ENCODE data around the gene CEP83. TPM values are rescaled to one million over a fixed set of nuclear protein-coding genes. Genes with fewer than 3 reads are reported as not detected.
"Not testable (repeated sequence)": the region's sequence is repeated elsewhere in the genome, so short reads cannot be mapped to it uniquely, and the experiment has no call there.

Gene CEP83
- total RNA-seq, 1 experiment from 2014 or later = 102 TPM

DNA sequence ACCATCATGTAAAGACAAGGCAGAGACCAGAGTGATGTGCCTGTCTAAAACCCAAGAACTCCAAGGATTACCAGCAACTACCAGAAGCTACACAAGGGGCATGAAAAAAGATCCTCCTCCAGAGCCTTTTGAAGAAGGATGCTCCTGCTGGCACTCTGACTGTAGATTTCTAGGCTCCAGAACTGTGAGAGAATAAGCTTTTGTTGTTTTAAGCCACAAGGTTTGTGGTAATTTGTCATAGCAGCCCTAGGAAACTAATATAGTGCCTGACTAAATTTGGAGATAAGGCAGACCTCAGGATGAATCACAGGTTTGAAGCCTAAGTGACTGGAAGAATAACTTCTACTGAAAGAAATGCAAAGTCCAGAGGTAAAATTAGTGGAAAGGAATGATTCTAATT is 132.9 kb downstream of the CEP83 start:
- H3K9ac ChIP-seq (ENCODE audit: low read length) = no peak overlapping the region
- no peaks in the 10 kb centered on the region for H3K9me2 ChIP-seq (replicated peaks; ENCODE audit: insufficient read depth, low read length)
- H2AFZ ChIP-seq (ENCODE audit: low read length) = no peak overlapping the region
- H3K36me3 ChIP-seq (ENCODE audit: insufficient read depth, low read length) = peaks cover 71% of the 10 kb centered on the region
- H3K4me2 ChIP-seq (ENCODE audit: low read depth, low read length, poor library complexity, severe bottlenecking) = no peak overlapping the region
- H3K9me3 ChIP-seq (ENCODE audit: low read length) = no peaks in the 10 kb centered on the region; the same call in 1 of the 2 replicates
- H3K27me3 ChIP-seq (ENCODE audit: low read length) = no peaks in the 10 kb centered on the region
- no peak overlapping the region for H3K27ac ChIP-seq (ENCODE audit: low read length)
- no peaks in the 10 kb centered on the region for H3K79me2 ChIP-seq (ENCODE audit: low read length)
- no peak for DNase-seq
- H4K20me1 ChIP-seq (ENCODE audit: insufficient read depth, low read depth, low read length) = no peaks in the 10 kb centered on the region
- no peaks in the 10 kb centered on the region for H3K4me1 ChIP-seq (ENCODE audit: low read length)
- no peak overlapping the region for H3K4me3 ChIP-seq (ENCODE audit: low read length)

DNA sequence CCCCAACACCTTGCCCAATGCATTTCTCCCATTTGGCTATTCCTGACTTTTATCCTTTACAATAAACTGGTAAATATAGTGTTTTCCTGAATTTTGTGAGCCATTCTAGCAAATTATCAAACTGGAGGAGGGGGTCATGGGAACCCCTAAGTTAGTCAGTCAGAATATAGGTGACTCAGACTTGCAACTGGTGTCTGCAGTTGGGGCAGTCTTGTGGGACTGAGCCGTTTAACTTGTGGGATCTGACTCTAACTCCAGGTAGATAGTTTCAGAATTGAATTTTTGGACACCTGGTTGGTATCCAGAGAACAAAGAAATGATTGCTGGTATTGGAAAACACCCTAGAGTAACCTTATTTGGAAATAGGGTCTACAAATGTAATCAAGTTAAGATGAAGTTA is 133.4 kb downstream of the CEP83 start:
- H3K4me3 ChIP-seq (ENCODE audit: low read length) = no peak overlapping the region
- no peak overlapping the region for H3K27ac ChIP-seq (ENCODE audit: low read length)

GRCh38 chr12:94322346-94322745 is 137.3 kb downstream of the CEP83 start:
- Histone ChIP-seq H3K27me3 (ENCODE audit: low read length) (no peaks in the 10 kb centered on the region), H3K36me3 (ENCODE audit: insufficient read depth, low read length) (peaks cover 65% of the 10 kb centered on the region)

More for the DNA sequence above, 133.4 kb downstream of the CEP83 start:
- Histone ChIP-seq H3K9ac (ENCODE audit: low read length) (no peak overlapping the region), H2AFZ (ENCODE audit: low read length) (no peak overlapping the region), H3K79me2 (ENCODE audit: low read length) (no peaks in the 10 kb centered on the region), H3K27me3 (ENCODE audit: low read length) (no peaks in the 10 kb centered on the region), H3K9me3 (ENCODE audit: low read length) (peaks cover under 1% of the 10 kb centered on the region; the same call in 1 of the 2 replicates), H3K4me2 (ENCODE audit: low read depth, low read length, poor library complexity, severe bottlenecking) (no peak overlapping the region), H3K36me3 (ENCODE audit: insufficient read depth, low read length) (peaks cover 73% of the 10 kb centered on the region), H3K4me1 (ENCODE audit: low read length) (no peaks in the 10 kb centered on the region), H4K20me1 (ENCODE audit: insufficient read depth, low read depth, low read length) (no peaks in the 10 kb centered on the region), H3K9me2 (replicated peaks; ENCODE audit: insufficient read depth, low read length) (no peaks in the 10 kb centered on the region)
- DNase-seq = no peak

DNA sequence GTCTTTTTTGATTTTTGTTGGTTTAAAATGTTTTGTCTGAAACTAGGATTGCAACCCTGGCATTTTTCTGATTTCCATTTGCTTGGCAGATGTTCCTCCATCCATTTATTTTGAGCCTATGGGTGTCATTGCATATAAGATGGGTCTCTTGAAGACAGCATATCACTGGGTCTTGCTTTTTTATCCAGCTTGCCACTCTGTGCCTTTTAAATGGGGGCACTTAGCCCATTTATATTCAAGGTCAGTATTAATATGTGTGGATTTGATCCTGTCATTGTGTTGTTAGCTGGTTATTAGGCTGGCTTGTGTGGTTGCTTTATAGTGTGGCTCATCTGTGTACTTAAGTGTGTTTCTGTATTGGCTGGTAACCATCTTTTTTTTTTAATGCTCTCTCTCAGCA is 139.6 kb downstream of the CEP83 start:
- Histone ChIP-seq H3K9me3 (ENCODE audit: low read length) (peaks cover 11% of the 10 kb centered on the region; the same call in 1 of the 2 replicates), H3K4me1 (ENCODE audit: low read length) (no peaks in the 10 kb centered on the region), H3K4me2 (ENCODE audit: low read depth, low read length, poor library complexity, severe bottlenecking) (no peak overlapping the region), H3K79me2 (ENCODE audit: low read length) (no peaks in the 10 kb centered on the region), H3K4me3 (ENCODE audit: low read length) (no peak overlapping the region), H3K9ac (ENCODE audit: low read length) (no peak overlapping the region), H3K9me2 (replicated peaks; ENCODE audit: insufficient read depth, low read length) (no peaks in the 10 kb centered on the region), H2AFZ (ENCODE audit: low read length) (no peak overlapping the region), H3K27me3 (ENCODE audit: low read length) (no peaks in the 10 kb centered on the region), H3K36me3 (ENCODE audit: insufficient read depth, low read length) (peaks cover 44% of the 10 kb centered on the region), H4K20me1 (ENCODE audit: insufficient read depth, low read depth, low read length) (no peaks in the 10 kb centered on the region), H3K27ac (ENCODE audit: low read length) (no peak overlapping the region)
- no peak for DNase-seq

More at GRCh38 chr12:94322346-94322745, 137.3 kb downstream of the CEP83 start:
- Histone ChIP-seq H2AFZ (ENCODE audit: low read length) (no peak overlapping the region), H3K9me2 (replicated peaks; ENCODE audit: insufficient read depth, low read length) (no peaks in the 10 kb centered on the region), H3K4me3 (ENCODE audit: low read length) (no peak overlapping the region), H3K27ac (ENCODE audit: low read length) (no peak overlapping the region), H3K4me1 (ENCODE audit: low read length) (no peaks in the 10 kb centered on the region), H3K9ac (ENCODE audit: low read length) (no peak overlapping the region), H3K79me2 (ENCODE audit: low read length) (no peaks in the 10 kb centered on the region), H4K20me1 (ENCODE audit: insufficient read depth, low read depth, low read length) (no peaks in the 10 kb centered on the region), H3K9me3 (ENCODE audit: low read length) (peaks cover 11% of the 10 kb centered on the region; the same call in 1 of the 2 replicates), H3K4me2 (ENCODE audit: low read depth, low read length, poor library complexity, severe bottlenecking) (no peak overlapping the region)
- DNase-seq = no peak

GRCh38 chr12:94318181-94318580 is 141.5 kb downstream of the CEP83 start:
- no peak overlapping the region for H3K27ac ChIP-seq (ENCODE audit: low read length)
- DNase-seq = no peak
- no peak overlapping the region for H3K4me3 ChIP-seq (ENCODE audit: low read length)
- no peak overlapping the region for H2AFZ ChIP-seq (ENCODE audit: low read length)
- no peaks in the 10 kb centered on the region for H4K20me1 ChIP-seq (ENCODE audit: insufficient read depth, low read depth, low read length)
- H3K36me3 ChIP-seq (ENCODE audit: insufficient read depth, low read length) = peaks cover 29% of the 10 kb centered on the region
- H3K4me1 ChIP-seq (ENCODE audit: low read length) = no peaks in the 10 kb centered on the region
- no peak overlapping the region for H3K4me2 ChIP-seq (ENCODE audit: low read depth, low read length, poor library complexity, severe bottlenecking)
- H3K9me2 ChIP-seq (replicated peaks; ENCODE audit: insufficient read depth, low read length) = no peaks in the 10 kb centered on the region
- no peaks in the 10 kb centered on the region for H3K79me2 ChIP-seq (ENCODE audit: low read length)
- H3K9me3 ChIP-seq (ENCODE audit: low read length) = peaks cover 11% of the 10 kb centered on the region; the same call in 1 of the 2 replicates
- H3K9ac ChIP-seq (ENCODE audit: low read length) = no peak overlapping the region
- no peaks in the 10 kb centered on the region for H3K27me3 ChIP-seq (ENCODE audit: low read length)

GRCh38 chr12:94316600-94316999 is 143.1 kb downstream of the CEP83 start:
- not testable (repeated sequence) for H3K4me2 ChIP-seq (ENCODE audit: low read depth, low read length, poor library complexity, severe bottlenecking); DNase-seq; H3K27me3 ChIP-seq (ENCODE audit: low read length); H3K79me2 ChIP-seq (ENCODE audit: low read length); H3K27ac ChIP-seq (ENCODE audit: low read length); H3K9me2 ChIP-seq (replicated peaks; ENCODE audit: insufficient read depth, low read length); H3K4me1 ChIP-seq (ENCODE audit: low read length); H4K20me1 ChIP-seq (ENCODE audit: insufficient read depth, low read depth, low read length); H3K4me3 ChIP-seq (ENCODE audit: low read length); H2AFZ ChIP-seq (ENCODE audit: low read length); H3K9ac ChIP-seq (ENCODE audit: low read length)
- Histone ChIP-seq H3K36me3 (ENCODE audit: insufficient read depth, low read length) (peaks cover 24% of the 10 kb centered on the region), H3K9me3 (ENCODE audit: low read length) (peaks cover 11% of the 10 kb centered on the region; the same call in 1 of the 2 replicates)

- H2AFZ ChIP-seq (ENCODE audit: low read length) = no peak overlapping the region
- no peaks in the 10 kb centered on the region for H3K27me3 ChIP-seq (ENCODE audit: low read length)
- H3K79me2 ChIP-seq (ENCODE audit: low read length) = no peaks in the 10 kb centered on the region
- H3K9me3 ChIP-seq (ENCODE audit: low read length) = no peaks in the 10 kb centered on the region
- no peak overlapping the region for H3K4me3 ChIP-seq (ENCODE audit: low read length)
- H3K36me3 ChIP-seq (ENCODE audit: insufficient read depth, low read length) = peaks cover 48% of the 10 kb centered on the region; the same call in 1 of the 2 replicates
- no peaks in the 10 kb centered on the region for H3K4me1 ChIP-seq (ENCODE audit: low read length)
- no peak overlapping the region for H3K9ac ChIP-seq (ENCODE audit: low read length)
- no peaks in the 10 kb centered on the region for H4K20me1 ChIP-seq (ENCODE audit: insufficient read depth, low read depth, low read length)
- H3K27ac ChIP-seq (ENCODE audit: low read length) = no peak overlapping the region
- no peak overlapping the region for H3K4me2 ChIP-seq (ENCODE audit: low read depth, low read length, poor library complexity, severe bottlenecking)
- no peak for DNase-seq
- H3K9me2 ChIP-seq (replicated peaks; ENCODE audit: insufficient read depth, low read length) = no peaks in the 10 kb centered on the region
Measured at GRCh38 chr12:94312378-94312777, 147.3 kb downstream of the CEP83 start.

DNA sequence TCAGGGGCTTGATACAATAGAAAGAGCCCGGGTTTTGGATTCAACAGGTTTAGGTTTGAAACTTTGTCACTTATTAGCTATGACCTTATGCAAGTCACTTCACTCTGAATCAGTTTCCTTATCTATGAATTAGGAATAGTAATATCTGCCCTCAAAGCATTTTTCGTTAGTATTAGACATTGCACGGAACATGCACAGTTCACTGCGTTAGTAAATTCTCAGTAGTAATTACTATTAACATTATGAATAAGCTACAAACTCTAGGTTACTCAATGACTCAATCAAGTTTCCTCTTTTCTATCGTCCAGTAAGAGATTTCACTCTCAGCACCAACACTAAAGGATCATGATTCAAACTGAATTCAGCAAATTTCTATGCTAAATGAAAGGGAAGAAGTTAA is 150.3 kb downstream of the CEP83 start:
- Histone ChIP-seq H3K4me3 (ENCODE audit: low read length) (no peak overlapping the region), H3K9me3 (ENCODE audit: low read length) (no peaks in the 10 kb centered on the region), H3K4me2 (ENCODE audit: low read depth, low read length, poor library complexity, severe bottlenecking) (no peak overlapping the region), H4K20me1 (ENCODE audit: insufficient read depth, low read depth, low read length) (no peaks in the 10 kb centered on the region), H3K27ac (ENCODE audit: low read length) (no peak overlapping the region), H3K27me3 (ENCODE audit: low read length) (no peaks in the 10 kb centered on the region), H3K79me2 (ENCODE audit: low read length) (no peaks in the 10 kb centered on the region), H3K4me1 (ENCODE audit: low read length) (no peaks in the 10 kb centered on the region), H2AFZ (ENCODE audit: low read length) (no peak overlapping the region), H3K36me3 (ENCODE audit: insufficient read depth, low read length) (peaks cover 74% of the 10 kb centered on the region), H3K9ac (ENCODE audit: low read length) (no peak overlapping the region), H3K9me2 (replicated peaks; ENCODE audit: insufficient read depth, low read length) (no peaks in the 10 kb centered on the region)
- DNase-seq = no peak

DNA sequence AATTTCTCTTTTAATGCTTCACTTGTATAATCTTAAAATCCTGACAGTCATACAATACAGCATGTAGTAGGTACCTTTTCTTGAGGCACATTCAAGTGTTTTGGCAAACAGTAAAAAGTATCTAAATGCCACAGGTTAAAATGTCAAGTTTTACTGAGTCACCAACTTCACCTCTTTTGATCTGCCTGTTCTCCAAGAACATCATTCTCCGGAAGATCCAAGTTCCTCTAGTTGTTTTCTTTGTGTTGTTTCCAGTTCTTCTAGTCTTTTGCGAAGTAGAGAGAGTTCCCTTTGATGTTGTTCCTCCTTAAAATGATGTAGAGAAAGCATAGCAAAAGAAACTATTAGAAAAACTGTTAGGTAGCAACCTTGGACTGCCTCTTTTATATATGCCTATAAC is 151.1 kb downstream of the CEP83 start:
- H3K9me3 ChIP-seq (ENCODE audit: low read length) = no peaks in the 10 kb centered on the region
- H3K27me3 ChIP-seq (ENCODE audit: low read length) = no peaks in the 10 kb centered on the region
- no peaks in the 10 kb centered on the region for H4K20me1 ChIP-seq (ENCODE audit: insufficient read depth, low read depth, low read length)
- H3K4me1 ChIP-seq (ENCODE audit: low read length) = no peaks in the 10 kb centered on the region
- no peak overlapping the region for H3K4me3 ChIP-seq (ENCODE audit: low read length)
- H3K4me2 ChIP-seq (ENCODE audit: low read depth, low read length, poor library complexity, severe bottlenecking) = no peak overlapping the region
- H3K9ac ChIP-seq (ENCODE audit: low read length) = no peak overlapping the region
- no peaks in the 10 kb centered on the region for H3K79me2 ChIP-seq (ENCODE audit: low read length)
- H3K9me2 ChIP-seq (replicated peaks; ENCODE audit: insufficient read depth, low read length) = no peaks in the 10 kb centered on the region
- no peak overlapping the region for H3K27ac ChIP-seq (ENCODE audit: low read length)
- no peak for DNase-seq
- peaks cover 78% of the 10 kb centered on the region for H3K36me3 ChIP-seq (ENCODE audit: insufficient read depth, low read length)
- H2AFZ ChIP-seq (ENCODE audit: low read length) = no peak overlapping the region

Data from Karpas-422 (cell line).